K562 (cell line): ENCODE measurements around the gene CPLANE2. TPM values are rescaled to one million over a fixed set of nuclear protein-coding genes. Genes with fewer than 3 reads are reported as not detected.

ENCODE experiments used
- ATF7 ChIP-seq: fragments of 450-650 bp; IDR thresholded peaks from 2 replicates; pipeline ENCODE4 v1.7.1; 2014; ENCODE audit warnings: mild to moderate bottlenecking, moderate library complexity
- BHLHE40 ChIP-seq: IDR thresholded peaks from 2 replicates; pipeline ENCODE4 v1.6.1; 2011; ENCODE audit warnings: low read length, improper control_type of control experiment
- CREB1 ChIP-seq, 2 experiments: sonication (generic) in 1 of 2; formaldehyde crosslinking in 1 of 2; IDR thresholded peaks; 2 replicates each; pipeline versions ENCODE4 v1.6.1 to v1.8.0; 2012 to 2022; ENCODE audit warnings: inconsistent platforms in 1 of 2, mild to moderate bottlenecking in 1 of 2, missing genetic modification reagents in 1 of 2, moderate library complexity in 1 of 2
- ERF ChIP-seq: fragments of 450-650 bp; formaldehyde crosslinking; IDR thresholded peaks from 2 replicates; pipeline ENCODE4 v1.4.0; 2020; ENCODE audit warnings: mild to moderate bottlenecking, mixed read lengths
- FOXJ3 ChIP-seq: sonication (generic); formaldehyde crosslinking; IDR thresholded peaks from 2 replicates; pipeline ENCODE4 v1.4.0; 2020; ENCODE audit warnings: mild to moderate bottlenecking, missing genetic modification reagents
- FOXK2 ChIP-seq, 2 experiments: fragments of 450-650 bp; IDR thresholded peaks in 1 of 2; conservative IDR thresholded peaks in 1 of 2; 2 replicates each; pipeline ENCODE4 v1.6.1; 2016; ENCODE audit warnings: low read depth in 2 of 2, mild to moderate bottlenecking in 1 of 2
- HMGN3 ChIP-seq: IDR thresholded peaks from 2 replicates; pipeline ENCODE4 v1.6.1; 2011; ENCODE audit warnings: borderline replicate concordance, low read depth, mild to moderate bottlenecking, mixed read lengths, low read length; ENCODE audit not compliant: insufficient read length; ENCODE audit errors: extremely low read depth
- LEF1 ChIP-seq: fragments of 450-650 bp; IDR thresholded peaks from 2 replicates; pipeline ENCODE4 v1.6.1; 2016; ENCODE audit warnings: mild to moderate bottlenecking
- MAFF ChIP-seq: IDR thresholded peaks from 2 replicates; pipeline ENCODE4 v1.6.1; 2012; ENCODE audit warnings: low read length, improper control_type of control experiment
- NEUROD1 ChIP-seq: fragments of 150-350 bp; IDR thresholded peaks from 2 replicates; pipeline ENCODE4 v1.6.1; 2014; ENCODE audit warnings: borderline replicate concordance, low read length, low read depth; ENCODE audit not compliant: partially characterized antibody
- PBX2 ChIP-seq, 2 experiments: IDR thresholded peaks in 1 of 2; conservative IDR thresholded peaks in 1 of 2; 2 replicates each; pipeline ENCODE4 v1.6.1; 2016; ENCODE audit warnings: low read depth in 2 of 2, mild to moderate bottlenecking in 1 of 2, missing compliant biosample characterization in 1 of 2, missing genetic modification characterization in 1 of 2, moderate library complexity in 1 of 2
- PKNOX1 ChIP-seq: fragments of 450-650 bp; IDR thresholded peaks from 2 replicates; pipeline ENCODE4 v1.6.1; 2016
- SMARCA5 ChIP-seq: fragments of 450-650 bp; IDR thresholded peaks from 2 replicates; pipeline ENCODE4 v1.6.1; 2016
- SMARCE1 ChIP-seq: fragments of 450-650 bp; IDR thresholded peaks from 2 replicates; pipeline ENCODE4 v1.7.1; 2016; ENCODE audit warnings: mild to moderate bottlenecking
- TBL1XR1 ChIP-seq, 2 experiments: IDR thresholded peaks; 2 replicates each; pipeline ENCODE4 v1.6.1; 2012; ENCODE audit warnings: improper control_type of control experiment in 2 of 2, low read length in 2 of 2, mild to moderate bottlenecking in 1 of 2
- TGIF2 ChIP-seq: sonication (generic); formaldehyde crosslinking; IDR thresholded peaks from 2 replicates; pipeline ENCODE4 v1.8.1; 2022; ENCODE audit warnings: mild to moderate bottlenecking, missing genetic modification reagents, moderate library complexity
- XRCC3 ChIP-seq: fragments of 450-650 bp; IDR thresholded peaks from 2 replicates; pipeline ENCODE4 v1.6.1; 2017; ENCODE audit warnings: mild to moderate bottlenecking, moderate library complexity
- ZFP30 ChIP-seq: fragments of 250-450 bp; sonication (Bioruptor Pico); IDR thresholded peaks from 2 replicates; pipeline ENCODE4 v1.8.0; 2022; ENCODE audit warnings: moderate library complexity, mild to moderate bottlenecking, inconsistent platforms, borderline replicate concordance
- ZMIZ1 ChIP-seq, 2 experiments: fragments of 150-350 bp in 1 of 2; IDR thresholded peaks; 2 replicates each; pipeline ENCODE4 v1.6.1; 2012 to 2016; ENCODE audit warnings: low read depth in 2 of 2, low read length in 2 of 2, mild to moderate bottlenecking in 1 of 2, moderate library complexity in 1 of 2
- ZNF23 ChIP-seq: fragments of 250-450 bp; sonication (Bioruptor Pico); IDR thresholded peaks from 2 replicates; pipeline ENCODE4 v1.4.0; 2020; ENCODE audit warnings: mild to moderate bottlenecking
- ZNF311 ChIP-seq: fragments of 250-450 bp; sonication (Bioruptor Pico); IDR thresholded peaks from 2 replicates; pipeline ENCODE4 v1.4.0; 2020; ENCODE audit warnings: mild to moderate bottlenecking, moderate library complexity
- polyA plus RNA-seq, 8 experiments: library from polyadenylated mRNA; depleted of rRNA in 4 of 8; stranded (reverse) in 5 of 8; unstranded in 3 of 8; fragments of >200 nt; fragmentation: Nextera tagmentation in 2 of 8; fragmentation: Illumina TruSeq in 1 of 8; extraction: Ambion mirVana in 2 of 8; extraction: Trizol in 1 of 8; gene quantifications; 2 replicates each; pipeline versions ENCODE4 v1.2.1 to v1.2.3, GENCODE V29; 2011 to 2014; ENCODE audit warnings: inconsistent platforms in 1 of 8, missing spikeins in 1 of 8
- total RNA-seq, 7 experiments: library from RNA; depleted of rRNA in 6 of 7; stranded (reverse); fragments of >200 nt in 6 of 7; fragmentation: Illumina TruSeq in 2 of 7; extraction: Trizol in 2 of 7; gene quantifications; 2 replicates each; pipeline versions ENCODE4 v1.2.1 to v1.2.3, GENCODE V29; 2011 to 2021; ENCODE audit warnings: low replicate concordance in 1 of 7

Gene CPLANE2
- total and polyA plus RNA-seq, 9 of the 15 experiments (the other 6 are each of a cell fraction or from before 2014, with no cell fraction given): 0.17 to 20.9 (median 8.1) TPM

- no peak for TF ChIP-seq TGIF2 (CRISPR knock-in tag)
- peak; percentile 67 for TF ChIP-seq BHLHE40
- TF ChIP-seq LEF1: peak; percentile 94
- TF ChIP-seq XRCC3: no peak
- TF ChIP-seq ZNF23 (CRISPR knock-in tag): no peak
- TF ChIP-seq FOXJ3 (CRISPR knock-in tag): no peak
- peak in 1 of 2 experiments; percentile 89; a peak in 2 of 4 replicates for TF ChIP-seq ZMIZ1 (IDR thresholded peaks at IDR 0.05; ENCODE audit: low read depth in 2 of 2, low read length in 2 of 2)
- TF ChIP-seq TBL1XR1 (IDR thresholded peaks at IDR 0.05; ENCODE audit: low read length in 2 of 2): peak in 1 of 2 experiments; percentile 93; a peak in 2 of 4 replicates
- no peak for TF ChIP-seq PBX2 (CRISPR knock-in tag; IDR thresholded peaks at IDR 0.05; ENCODE audit: low read depth)
- peak; percentile 97 for TF ChIP-seq PBX2 (tag; conservative IDR thresholded peaks at IDR 0.05; ENCODE audit: low read depth)
- TF ChIP-seq HMGN3: no peak
- TF ChIP-seq SMARCE1: peak; percentile 95
- peak; percentile 46; the same call in 1 of the 2 replicates for TF ChIP-seq CREB1 (IDR thresholded peaks at IDR 0.05)
- no peak for TF ChIP-seq CREB1 (CRISPR knock-in tag; IDR thresholded peaks at IDR 0.05)
- peak; percentile 81 for TF ChIP-seq ATF7
- peak; percentile 82; the same call in 1 of the 2 replicates for TF ChIP-seq ZNF311 (CRISPR knock-in tag)
- TF ChIP-seq ERF: 0 out of 2 replicates have a peak, but pooled peaks have one; percentile 69
- TF ChIP-seq ZFP30 (CRISPR knock-in tag): no peak
- no peak; the same call in 1 of the 2 replicates for TF ChIP-seq SMARCA5
- peak; percentile 71 for TF ChIP-seq PKNOX1
- TF ChIP-seq FOXK2 (conservative IDR thresholded peaks at IDR 0.05 in 1 of 2, IDR thresholded peaks at IDR 0.05 in 1 of 2; ENCODE audit: low read depth in 2 of 2): peak; percentile 60 to 70
- peak; percentile 76; the same call in 1 of the 2 replicates for TF ChIP-seq MAFF
- TF ChIP-seq NEUROD1: no peak
These were observed 29.6 kb upstream of the CPLANE2 start (continued) for GRCh38 chr1:16266411-16267118.
